Measurements from ENCODE around the gene CPD. TPM values are rescaled to one million over a fixed set of nuclear protein-coding genes. Genes with fewer than 3 reads are reported as not detected.

CPD gene
- total and polyA plus RNA-seq, 2 of the 13 experiments (the other 11 are each of a cell fraction or from before 2014, with no cell fraction given), result 46.1 to 72.3 TPM

DNA sequence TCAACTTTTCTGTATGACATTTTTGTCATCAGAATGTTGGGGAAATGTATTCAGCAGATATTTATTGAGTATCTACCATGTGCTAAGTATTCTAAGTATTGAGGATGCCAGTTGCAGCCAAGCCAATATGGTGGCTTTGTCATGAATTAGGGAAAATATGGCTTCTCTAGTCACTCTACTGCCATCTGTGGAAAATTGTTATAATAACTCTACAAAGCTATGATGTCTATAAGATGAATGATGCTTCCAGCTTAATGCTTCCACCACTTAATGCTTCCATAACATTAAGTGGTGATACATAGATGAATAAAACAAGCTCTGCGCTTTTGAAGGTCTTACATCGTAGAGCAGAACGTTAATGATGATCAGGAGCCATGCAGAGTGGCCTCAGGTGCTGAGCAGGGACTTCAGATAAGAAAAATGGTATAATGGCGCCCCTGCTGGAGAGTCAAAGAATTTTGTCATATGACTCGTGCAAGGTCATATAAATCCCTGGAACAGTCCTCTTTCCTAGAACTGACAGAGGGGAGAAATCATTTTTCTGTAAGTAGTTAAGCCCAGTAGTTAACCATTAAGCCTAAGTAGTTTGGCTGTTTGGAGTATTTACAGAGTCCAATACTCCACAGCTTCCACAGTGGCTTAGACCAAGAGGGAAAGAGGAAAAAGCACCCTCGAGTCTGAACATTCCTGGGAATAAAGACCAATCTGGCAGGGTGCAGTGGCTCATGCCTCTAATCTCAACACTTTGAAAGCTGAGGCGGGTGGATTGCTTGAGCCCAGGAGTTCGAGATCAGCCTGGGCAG, 42.2 kb upstream of the CPD start (continued):
- no peak for TF ChIP-seq RELA (CRISPR knock-in tag; IDR thresholded peaks at IDR 0.05)
- no peak for TF ChIP-seq NAIF1 (CRISPR knock-in tag; IDR thresholded peaks at IDR 0.05; ENCODE audit: borderline replicate concordance)
- TF ChIP-seq CBX5 (CRISPR knock-in tag; IDR thresholded peaks at IDR 0.05; ENCODE audit: borderline replicate concordance), result no peak
- TF ChIP-seq SP5 (CRISPR knock-in tag; IDR thresholded peaks at IDR 0.05; ENCODE audit: borderline replicate concordance, low read depth), result peak; percentile 23; the same call in 1 of the 2 replicates
- TF ChIP-seq POLR2AphosphoS5 (IDR thresholded peaks at IDR 0.05; ENCODE audit: low read depth, low read length), result peak; percentile 86
- no peak for TF ChIP-seq ATAD3A (CRISPR knock-in tag; IDR thresholded peaks at IDR 0.05)
- TF ChIP-seq, protein P1, sequence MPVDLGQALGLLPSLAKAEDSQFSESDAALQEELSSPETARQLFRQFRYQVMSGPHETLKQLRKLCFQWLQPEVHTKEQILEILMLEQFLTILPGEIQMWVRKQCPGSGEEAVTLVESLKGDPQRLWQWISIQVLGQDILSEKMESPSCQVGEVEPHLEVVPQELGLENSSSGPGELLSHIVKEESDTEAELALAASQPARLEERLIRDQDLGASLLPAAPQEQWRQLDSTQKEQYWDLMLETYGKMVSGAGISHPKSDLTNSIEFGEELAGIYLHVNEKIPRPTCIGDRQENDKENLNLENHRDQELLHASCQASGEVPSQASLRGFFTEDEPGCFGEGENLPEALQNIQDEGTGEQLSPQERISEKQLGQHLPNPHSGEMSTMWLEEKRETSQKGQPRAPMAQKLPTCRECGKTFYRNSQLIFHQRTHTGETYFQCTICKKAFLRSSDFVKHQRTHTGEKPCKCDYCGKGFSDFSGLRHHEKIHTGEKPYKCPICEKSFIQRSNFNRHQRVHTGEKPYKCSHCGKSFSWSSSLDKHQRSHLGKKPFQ (CRISPR knock-in tag; IDR thresholded peaks at IDR 0.05; ENCODE audit: insufficient replicate concordance), result no peak
- TF ChIP-seq SRSF1 (optimal IDR thresholded peaks at IDR 0.05; ENCODE audit: low read depth, low read length), result no peak
- no peak for TF ChIP-seq ZFX (CRISPR knock-in tag; IDR thresholded peaks at IDR 0.05; ENCODE audit: low read depth)
- 0 out of 2 replicates have a peak, but pooled peaks have one; percentile 57 for TF ChIP-seq HMGXB3 (CRISPR knock-in tag; IDR thresholded peaks at IDR 0.05; ENCODE audit: borderline replicate concordance)
- no peak for TF ChIP-seq ZNF441 (CRISPR knock-in tag; IDR thresholded peaks at IDR 0.05; ENCODE audit: borderline replicate concordance)
- TF ChIP-seq, protein P2, sequence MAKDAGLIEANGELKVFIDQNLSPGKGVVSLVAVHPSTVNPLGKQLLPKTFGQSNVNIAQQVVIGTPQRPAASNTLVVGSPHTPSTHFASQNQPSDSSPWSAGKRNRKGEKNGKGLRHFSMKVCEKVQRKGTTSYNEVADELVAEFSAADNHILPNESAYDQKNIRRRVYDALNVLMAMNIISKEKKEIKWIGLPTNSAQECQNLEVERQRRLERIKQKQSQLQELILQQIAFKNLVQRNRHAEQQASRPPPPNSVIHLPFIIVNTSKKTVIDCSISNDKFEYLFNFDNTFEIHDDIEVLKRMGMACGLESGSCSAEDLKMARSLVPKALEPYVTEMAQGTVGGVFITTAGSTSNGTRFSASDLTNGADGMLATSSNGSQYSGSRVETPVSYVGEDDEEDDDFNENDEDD (CRISPR knock-in tag; IDR thresholded peaks at IDR 0.05; ENCODE audit: borderline replicate concordance), result peak; percentile 40; the same call in 1 of the 2 replicates
- TF ChIP-seq, protein P3, sequence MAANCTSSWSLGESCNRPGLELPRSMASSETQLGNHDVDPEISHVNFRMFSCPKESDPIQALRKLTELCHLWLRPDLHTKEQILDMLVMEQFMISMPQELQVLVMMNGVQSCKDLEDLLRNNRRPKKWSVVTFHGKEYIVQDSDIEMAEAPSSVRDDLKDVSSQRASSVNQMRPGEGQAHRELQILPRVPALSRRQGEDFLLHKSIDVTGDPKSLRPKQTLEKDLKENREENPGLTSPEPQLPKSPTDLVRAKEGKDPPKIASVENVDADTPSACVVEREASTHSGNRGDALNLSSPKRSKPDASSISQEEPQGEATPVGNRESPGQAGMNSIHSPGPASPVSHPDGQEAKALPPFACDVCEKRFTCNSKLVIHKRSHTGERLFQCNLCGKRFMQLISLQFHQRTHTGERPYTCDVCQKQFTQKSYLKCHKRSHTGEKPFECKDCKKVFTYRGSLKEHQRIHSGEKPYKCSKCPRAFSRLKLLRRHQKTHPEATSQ (CRISPR knock-in tag; IDR thresholded peaks at IDR 0.05; ENCODE audit: borderline replicate concordance), result no peak
- peak; percentile 4 to 23; a peak in 1 of 4 replicates for TF ChIP-seq MAFK (conservative IDR thresholded peaks at IDR 0.05 in 1 of 2, IDR thresholded peaks at IDR 0.05 in 1 of 2; ENCODE audit: low read length in 2 of 2)
- TF ChIP-seq, protein P4, sequence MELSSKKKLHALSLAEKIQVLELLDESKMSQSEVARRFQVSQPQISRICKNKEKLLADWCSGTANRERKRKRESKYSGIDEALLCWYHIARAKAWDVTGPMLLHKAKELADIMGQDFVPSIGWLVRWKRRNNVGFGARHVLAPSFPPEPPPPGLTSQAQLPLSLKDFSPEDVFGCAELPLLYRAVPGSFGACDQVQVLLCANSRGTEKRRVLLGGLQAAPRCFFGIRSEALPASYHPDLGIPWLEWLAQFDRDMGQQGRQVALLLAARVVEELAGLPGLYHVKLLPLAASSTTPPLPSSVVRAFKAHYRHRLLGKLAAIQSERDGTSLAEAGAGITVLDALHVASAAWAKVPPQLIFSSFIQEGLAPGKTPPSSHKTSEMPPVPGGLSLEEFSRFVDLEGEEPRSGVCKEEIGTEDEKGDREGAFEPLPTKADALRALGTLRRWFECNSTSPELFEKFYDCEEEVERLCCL (CRISPR knock-in tag; IDR thresholded peaks at IDR 0.05; ENCODE audit: borderline replicate concordance), result no peak
- TF ChIP-seq JDP2 (CRISPR knock-in tag; IDR thresholded peaks at IDR 0.05; ENCODE audit: borderline replicate concordance), result no peak
- peak; percentile 30; the same call in 1 of the 2 replicates for TF ChIP-seq ZSCAN9 (CRISPR knock-in tag; IDR thresholded peaks at IDR 0.05; ENCODE audit: borderline replicate concordance)
